ENCODE measurements around the gene FANCI.
"Not testable (repeated sequence)": the region's sequence is repeated elsewhere in the genome, so short reads cannot be mapped to it uniquely, and the experiment has no call there.

FANCI gene

DNA sequence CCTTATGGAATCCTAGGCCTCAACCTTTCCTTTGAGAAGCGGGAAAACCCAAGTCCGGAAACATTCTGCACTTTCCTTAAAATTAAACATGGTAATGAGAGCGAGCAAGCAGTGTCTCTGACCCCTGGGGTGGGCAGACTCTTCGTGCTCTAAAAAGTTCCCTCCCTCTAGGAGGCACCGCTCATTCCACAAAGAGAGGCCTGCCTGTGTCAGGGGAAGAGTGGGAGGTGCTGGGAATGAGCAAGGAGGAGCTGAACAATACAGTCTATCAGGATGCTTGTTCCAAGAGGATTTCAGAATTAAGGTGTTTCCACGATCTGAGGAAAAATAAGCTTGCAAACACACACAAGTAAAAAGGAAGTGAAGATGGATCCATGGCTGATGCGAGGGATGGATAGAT is 16.4 kb upstream of the FANCI start:
- TF ChIP-seq, protein P1, sequence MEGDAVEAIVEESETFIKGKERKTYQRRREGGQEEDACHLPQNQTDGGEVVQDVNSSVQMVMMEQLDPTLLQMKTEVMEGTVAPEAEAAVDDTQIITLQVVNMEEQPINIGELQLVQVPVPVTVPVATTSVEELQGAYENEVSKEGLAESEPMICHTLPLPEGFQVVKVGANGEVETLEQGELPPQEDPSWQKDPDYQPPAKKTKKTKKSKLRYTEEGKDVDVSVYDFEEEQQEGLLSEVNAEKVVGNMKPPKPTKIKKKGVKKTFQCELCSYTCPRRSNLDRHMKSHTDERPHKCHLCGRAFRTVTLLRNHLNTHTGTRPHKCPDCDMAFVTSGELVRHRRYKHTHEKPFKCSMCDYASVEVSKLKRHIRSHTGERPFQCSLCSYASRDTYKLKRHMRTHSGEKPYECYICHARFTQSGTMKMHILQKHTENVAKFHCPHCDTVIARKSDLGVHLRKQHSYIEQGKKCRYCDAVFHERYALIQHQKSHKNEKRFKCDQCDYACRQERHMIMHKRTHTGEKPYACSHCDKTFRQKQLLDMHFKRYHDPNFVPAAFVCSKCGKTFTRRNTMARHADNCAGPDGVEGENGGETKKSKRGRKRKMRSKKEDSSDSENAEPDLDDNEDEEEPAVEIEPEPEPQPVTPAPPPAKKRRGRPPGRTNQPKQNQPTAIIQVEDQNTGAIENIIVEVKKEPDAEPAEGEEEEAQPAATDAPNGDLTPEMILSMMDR (IDR thresholded peaks at IDR 0.05; ENCODE audit: control insufficient read depth, insufficient read depth, low read depth, low read length, missing control alignments): no peak
- no peak for DNase-seq (ENCODE audit: low read depth)

DNA sequence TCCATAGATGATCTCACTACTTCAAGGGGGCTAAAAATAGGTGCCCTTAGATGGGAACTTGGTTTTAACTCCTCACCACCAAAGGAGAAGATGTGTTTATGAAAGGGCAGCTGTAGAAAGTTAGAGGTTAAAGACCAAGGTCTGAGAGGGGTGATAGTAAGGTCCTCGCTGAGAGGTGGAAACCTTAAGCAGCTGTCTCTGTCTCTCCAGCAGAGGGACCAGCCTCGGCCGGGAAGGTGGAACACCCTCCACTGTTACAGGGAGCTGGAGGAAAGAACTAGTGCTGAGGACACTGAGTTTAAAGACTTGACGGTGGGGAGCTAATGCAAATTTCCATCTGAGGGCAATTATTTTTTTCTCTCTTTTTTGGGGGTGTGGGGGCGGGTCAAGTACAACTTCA is 13.5 kb upstream of the FANCI start:
- TF ChIP-seq, protein P1 (IDR thresholded peaks at IDR 0.05; ENCODE audit: control insufficient read depth, insufficient read depth, low read depth, low read length, missing control alignments): peak; percentile 23
- H3K4me3 ChIP-seq (ENCODE audit: control insufficient read depth, low read depth, low read length): no peak overlapping the region
- DNase-seq (ENCODE audit: low read depth): no peak

More for the DNA sequence above, 16.4 kb upstream of the FANCI start:
- no peak overlapping the region for H3K4me3 ChIP-seq (ENCODE audit: control insufficient read depth, low read depth, low read length)

DNA sequence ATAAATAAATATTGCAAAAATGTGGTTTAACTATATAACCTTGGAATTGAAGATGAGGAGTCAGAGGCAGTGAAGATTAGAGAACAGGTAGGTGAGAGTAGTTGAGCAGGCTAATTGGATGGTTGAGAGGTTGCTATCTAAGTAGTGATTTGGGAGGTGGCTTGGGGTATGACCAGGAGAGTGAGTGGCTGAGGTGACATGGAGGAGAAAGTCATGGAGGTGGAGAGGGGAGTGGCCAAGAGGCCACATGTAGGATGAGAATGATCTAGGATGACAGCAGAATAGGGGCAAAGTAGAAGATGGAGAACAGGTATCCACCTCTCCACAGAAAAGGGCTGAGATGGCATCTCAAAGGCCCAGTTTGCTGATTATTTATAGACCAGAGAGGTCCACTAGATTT is 11.9 kb upstream of the FANCI start:
- TF ChIP-seq, protein P1 (IDR thresholded peaks at IDR 0.05; ENCODE audit: control insufficient read depth, insufficient read depth, low read depth, low read length, missing control alignments): no peak
- H3K4me3 ChIP-seq (ENCODE audit: control insufficient read depth, low read depth, low read length): no peak overlapping the region
- no peak for DNase-seq (ENCODE audit: low read depth)

DNA sequence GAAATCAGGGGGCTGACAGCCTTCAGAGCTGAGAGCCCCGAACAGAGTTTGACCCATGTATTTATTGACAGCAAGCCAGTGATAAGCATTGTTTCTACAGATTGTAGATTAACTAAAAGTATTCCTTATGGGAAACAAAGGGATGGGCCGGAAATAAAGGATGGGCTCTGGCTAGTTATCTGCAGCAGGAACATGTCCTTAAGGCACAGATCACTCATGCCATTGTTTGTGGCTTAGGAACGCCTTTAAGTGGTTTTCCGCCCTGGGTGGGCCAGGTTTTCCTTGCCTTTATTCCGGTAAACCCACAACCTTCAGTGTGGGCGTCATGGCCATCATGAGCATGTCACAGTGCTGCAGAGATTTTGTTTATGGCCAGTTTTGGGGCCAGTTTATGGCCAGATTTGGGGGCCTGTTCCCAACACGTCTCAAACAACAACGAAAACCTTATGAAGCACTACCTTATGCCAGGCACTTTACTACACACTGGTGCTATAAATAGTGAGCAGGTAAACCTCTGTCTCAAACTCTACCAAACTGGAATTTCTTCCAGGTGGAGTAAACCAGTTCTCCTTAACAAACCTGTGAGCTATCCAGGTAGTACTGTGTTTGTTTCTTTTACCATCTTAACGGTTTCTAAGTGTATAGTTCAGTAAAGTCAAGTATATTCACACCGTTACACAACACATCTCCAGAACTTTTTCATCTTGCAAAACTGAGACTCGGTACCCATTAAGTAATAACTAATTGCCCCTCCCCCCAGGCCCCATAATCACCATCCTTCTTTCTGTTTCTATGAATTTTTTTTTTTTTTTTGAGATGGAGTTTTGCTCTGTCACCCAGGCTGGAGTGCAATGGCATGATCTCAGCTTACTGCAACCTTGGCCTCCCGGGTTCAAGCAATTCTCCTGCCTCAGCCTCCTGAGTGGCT is 3.6 kb upstream of the FANCI start:
- DNase-seq (ENCODE audit: low read depth); H3K4me3 ChIP-seq (ENCODE audit: control insufficient read depth, low read depth, low read length): not testable (repeated sequence)

DNA sequence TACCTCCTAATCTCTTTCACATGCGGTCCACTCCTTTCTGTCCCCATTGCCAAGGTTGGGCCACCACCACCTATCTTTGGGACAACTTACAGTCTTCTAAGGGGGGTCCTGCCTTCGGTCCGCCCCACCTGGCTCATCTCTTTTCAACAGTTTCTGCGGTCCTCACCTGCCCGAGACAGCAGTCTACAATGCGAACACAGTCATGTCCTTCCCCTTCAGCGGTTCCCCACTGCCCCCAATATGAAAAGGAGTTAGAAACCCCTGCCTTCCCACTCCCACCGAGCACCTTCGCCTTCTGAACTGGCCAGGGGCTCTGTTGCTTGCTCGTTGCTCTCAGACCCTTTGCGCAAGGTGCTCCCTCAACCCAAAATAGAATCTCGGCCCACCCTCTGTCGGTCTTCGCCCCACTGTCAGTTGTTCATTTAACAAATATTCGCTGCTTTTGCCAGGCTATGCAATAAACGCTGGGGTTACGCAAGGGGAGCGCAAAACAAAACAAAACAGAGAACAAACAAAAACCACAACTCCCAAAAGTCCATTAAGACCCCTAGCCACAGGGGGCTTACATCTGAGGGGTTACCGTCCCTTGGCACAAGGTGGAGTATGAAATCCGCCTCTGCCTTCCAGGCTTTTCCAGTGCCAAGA is 611 bp upstream of the FANCI start:
- TF ChIP-seq, protein P1 (IDR thresholded peaks at IDR 0.05; ENCODE audit: control insufficient read depth, insufficient read depth, low read depth, low read length, missing control alignments): no peak
- DNase-seq (ENCODE audit: low read depth): peak; percentile 7
- peak overlapping the region; percentile 84 for H3K4me3 ChIP-seq (ENCODE audit: control insufficient read depth, low read depth, low read length)

DNA sequence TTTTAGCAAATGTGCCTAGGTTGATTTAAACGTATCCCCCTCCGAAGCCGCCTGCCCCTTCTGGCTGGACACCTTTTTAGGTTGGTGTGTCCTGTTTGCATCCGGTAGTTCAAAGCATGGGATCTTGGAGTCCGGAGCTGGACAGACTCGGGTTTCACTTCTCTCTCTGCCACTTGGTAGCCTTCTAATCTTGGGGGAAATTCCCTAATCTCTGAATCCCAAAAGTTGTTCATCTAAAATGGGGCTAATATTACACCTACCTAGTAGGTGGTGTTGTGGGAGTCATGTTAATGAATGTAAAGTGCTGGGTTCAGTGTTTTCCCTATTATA is 760 bp downstream of the FANCI start:
- no peak for DNase-seq (ENCODE audit: low read depth)
- peak overlapping the region; percentile 84 for H3K4me3 ChIP-seq (ENCODE audit: control insufficient read depth, low read depth, low read length)
- TF ChIP-seq, protein P1 (IDR thresholded peaks at IDR 0.05; ENCODE audit: control insufficient read depth, insufficient read depth, low read depth, low read length, missing control alignments): no peak

DNA sequence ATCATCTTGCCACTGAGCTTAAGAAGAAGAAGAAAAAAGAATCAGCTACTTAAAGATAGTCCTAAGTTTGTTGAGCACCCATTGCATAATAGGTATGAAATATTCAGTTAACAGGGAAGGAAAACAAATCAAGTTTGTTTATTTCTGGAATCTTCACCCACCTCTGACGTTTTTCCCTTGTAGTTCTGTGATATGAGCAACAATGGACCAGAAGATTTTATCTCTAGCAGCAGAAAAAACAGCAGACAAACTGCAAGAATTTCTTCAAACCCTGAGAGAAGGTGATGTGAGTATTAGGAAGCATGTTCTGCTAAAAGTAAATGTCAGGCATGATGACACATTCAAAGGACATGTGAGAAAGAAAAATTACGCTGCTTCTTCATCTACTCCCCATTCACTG is 3.7 kb downstream of the FANCI start:
- TF ChIP-seq, protein P1 (IDR thresholded peaks at IDR 0.05; ENCODE audit: control insufficient read depth, insufficient read depth, low read depth, low read length, missing control alignments): no peak
- no peak for DNase-seq (ENCODE audit: low read depth)
- no peak overlapping the region for H3K4me3 ChIP-seq (ENCODE audit: control insufficient read depth, low read depth, low read length)
